Muscle of back (tissue), 11 donors: Measurements from ENCODE around the gene REC114. TPM values are rescaled to one million over a fixed set of nuclear protein-coding genes. Genes with fewer than 3 reads are reported as not detected.
"Not testable (repeated sequence)": the region's sequence is repeated elsewhere in the genome, so short reads cannot be mapped to it uniquely, and the experiment has no call there.

Source experiments
- DNase-seq, 3 donors: peaks; one replicate each; pipeline versions ENCODE4 v3.0.0 to v3.0.0-alpha.2; 2013
- polyA plus RNA-seq, 10 donors: library from polyadenylated mRNA; unstranded; fragments of 120-200 nt; gene quantifications; one replicate each; pipeline ENCODE4 v1.2.1, GENCODE V29; 2013; ENCODE audit not compliant: insufficient read length in 10 of 10

REC114 gene
- polyA plus RNA-seq, 10 donors, result 0.19 TPM; not detected in 9

- no peak for DNase-seq
These were observed 11.1 kb downstream of the REC114 start for GRCh38 chr15:73454096-73454495.

- DNase-seq, result no peak
These were observed 12.9 kb downstream of the REC114 start for GRCh38 chr15:73455876-73456275.

GRCh38 chr15:73457334-73457733 lies 14.4 kb downstream of the REC114 start:
- DNase-seq, result no peak

- no peak for DNase-seq
These were observed 17.7 kb downstream of the REC114 start for GRCh38 chr15:73460662-73461061.

- no peak for DNase-seq
These were observed 21.6 kb downstream of the REC114 start for GRCh38 chr15:73464602-73465001.

GRCh38 chr15:73467758-73468157 lies 24.8 kb downstream of the REC114 start:
- DNase-seq, result no peak

GRCh38 chr15:73474785-73475184 lies 31.8 kb downstream of the REC114 start:
- no peak for DNase-seq

- DNase-seq, result no peak
These were observed 33.8 kb downstream of the REC114 start for GRCh38 chr15:73476704-73477216.

GRCh38 chr15:73480050-73480449 lies 37.1 kb downstream of the REC114 start:
- DNase-seq, result no peak

- DNase-seq, result no peak
These were observed 39.2 kb downstream of the REC114 start for GRCh38 chr15:73482166-73482565.

GRCh38 chr15:73483053-73483452 lies 40.1 kb downstream of the REC114 start:
- DNase-seq, result no peak

- DNase-seq, result no peak
These were observed 42.4 kb downstream of the REC114 start for GRCh38 chr15:73485372-73485771.

GRCh38 chr15:73485885-73486284 lies 42.9 kb downstream of the REC114 start:
- not testable (repeated sequence) for DNase-seq

- DNase-seq, result no peak
These were observed 45.7 kb downstream of the REC114 start for GRCh38 chr15:73488698-73489097.

GRCh38 chr15:73493922-73494321 lies 51.0 kb downstream of the REC114 start:
- DNase-seq, result no peak

GRCh38 chr15:73495181-73495580 lies 52.2 kb downstream of the REC114 start:
- no peak for DNase-seq

- no peak for DNase-seq
These were observed 57.7 kb downstream of the REC114 start for GRCh38 chr15:73500696-73501095.

GRCh38 chr15:73504885-73505284 lies 61.9 kb downstream of the REC114 start:
- DNase-seq, result no peak

- peak in 1 of 3 donors; percentile 1 for DNase-seq
These were observed 72.6 kb downstream of the REC114 start for GRCh38 chr15:73515527-73515926.

GRCh38 chr15:73517566-73517965 lies 74.6 kb downstream of the REC114 start:
- DNase-seq, result no peak

- DNase-seq, result no peak
These were observed 75.4 kb downstream of the REC114 start for GRCh38 chr15:73518180-73518862.

- no peak for DNase-seq
These were observed 76.1 kb downstream of the REC114 start for GRCh38 chr15:73518876-73519733.

GRCh38 chr15:73522011-73522410 lies 79.0 kb downstream of the REC114 start:
- no peak for DNase-seq
